ENCODE measurements around the gene TMEM53. TPM values are rescaled to one million over a fixed set of nuclear protein-coding genes. Genes with fewer than 3 reads are reported as not detected.

Gene TMEM53
- total RNA-seq, 2 donors from 2014 or later, result 2.6 to 2.8 TPM

DNA sequence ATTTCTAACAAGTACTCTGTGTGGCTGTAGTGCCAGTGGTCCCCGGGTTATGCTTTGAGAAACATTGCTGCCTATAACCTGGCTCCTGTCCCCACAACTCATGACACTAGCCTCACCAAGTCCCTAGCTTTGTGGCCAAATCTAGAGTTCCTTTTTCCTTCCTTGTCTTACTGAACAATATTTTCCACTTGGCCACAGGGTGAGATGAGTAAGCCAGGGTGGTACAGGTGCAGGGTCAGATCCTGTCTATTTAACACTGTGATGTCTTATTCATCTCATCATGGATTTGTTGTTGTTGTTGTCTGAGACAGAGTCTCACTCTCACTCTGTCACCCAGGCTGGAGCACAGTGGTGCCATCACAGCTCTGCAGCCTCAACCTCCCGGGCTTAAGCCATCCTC is 18.9 kb upstream of the TMEM53 start:
- no peaks in the 10 kb centered on the region for H3K9me3 ChIP-seq (ENCODE audit: control insufficient read depth, low read length, poor library complexity, severe bottlenecking)
- H3K27ac Mint-ChIP-seq, result no peak overlapping the region
- peaks cover 8% of the 10 kb centered on the region for H3K4me1 Mint-ChIP-seq
- DNase-seq, result no peak
- ATAC-seq, result no peak
- H3K27me3 Mint-ChIP-seq, result peaks cover 23% of the 10 kb centered on the region
- H3K4me3 Mint-ChIP-seq, result no peak overlapping the region
- peaks cover 6% of the 10 kb centered on the region for H3K36me3 Mint-ChIP-seq (ENCODE audit: low read depth)

DNA sequence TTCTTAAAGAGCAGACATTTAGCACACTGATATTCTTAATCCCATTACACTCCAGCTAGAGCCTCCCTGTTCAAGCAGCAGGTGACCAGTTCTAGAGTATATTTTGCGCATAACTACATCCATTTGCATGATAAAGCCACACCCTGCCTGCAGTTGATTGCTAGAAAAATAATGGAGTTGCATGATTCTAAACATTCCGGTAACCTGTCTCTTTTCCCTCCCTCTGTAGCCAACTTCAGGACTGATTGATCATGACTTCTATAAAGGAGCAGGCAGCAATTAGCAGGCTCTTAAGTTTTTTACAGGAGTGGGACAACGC is 15.1 kb upstream of the TMEM53 start:
- ATAC-seq, result no peak
- Mint-ChIP-seq H3K27ac (no peak overlapping the region), H3K27me3 (peaks cover 18% of the 10 kb centered on the region), H3K36me3 (ENCODE audit: low read depth) (peaks cover 6% of the 10 kb centered on the region), H3K4me3 (no peak overlapping the region), H3K4me1 (peaks cover 6% of the 10 kb centered on the region)
- no peaks in the 10 kb centered on the region for H3K9me3 ChIP-seq (ENCODE audit: control insufficient read depth, low read length, poor library complexity, severe bottlenecking)
- no peak for DNase-seq

DNA sequence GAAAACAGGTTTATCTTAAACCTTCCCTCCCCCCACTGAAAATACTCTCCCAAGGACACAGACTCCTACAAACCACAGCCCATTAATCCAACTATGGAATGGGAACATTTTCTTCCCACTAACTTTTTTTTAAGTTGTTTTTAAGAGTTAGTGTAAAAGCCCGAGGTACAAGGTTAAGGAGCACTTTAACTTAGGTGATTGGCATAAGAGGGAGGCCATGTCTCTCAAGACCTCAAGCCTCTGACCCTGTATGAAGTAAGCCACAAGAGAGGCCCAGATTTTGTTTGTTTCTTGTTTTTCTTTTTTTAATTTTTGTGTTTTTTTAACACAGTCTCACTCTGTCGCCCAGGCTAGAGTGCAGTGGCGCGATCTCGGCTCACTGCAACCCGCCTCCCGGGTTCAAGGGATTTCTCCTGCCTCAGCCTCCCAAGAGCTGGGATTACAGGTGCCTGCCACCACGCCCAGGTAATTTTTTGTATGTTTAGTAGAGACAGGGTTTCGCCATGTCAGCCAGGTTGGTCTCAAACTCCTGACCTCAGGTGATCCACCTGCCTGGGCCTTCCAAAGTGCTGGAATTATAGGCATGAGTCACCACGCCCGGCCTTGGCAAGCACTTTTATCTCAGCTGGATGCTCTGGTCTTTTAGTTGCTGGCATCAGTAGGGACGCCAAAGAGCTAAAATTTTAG is 14.6 kb upstream of the TMEM53 start:
- H3K27ac Mint-ChIP-seq, result no peak overlapping the region
- H3K36me3 Mint-ChIP-seq (ENCODE audit: low read depth), result peaks cover 6% of the 10 kb centered on the region
- ATAC-seq (no peak), DNase-seq (no peak)
- H3K4me1 Mint-ChIP-seq, result peaks cover 6% of the 10 kb centered on the region
- no peak overlapping the region for H3K4me3 Mint-ChIP-seq
- H3K9me3 ChIP-seq (ENCODE audit: control insufficient read depth, low read length, poor library complexity, severe bottlenecking), result no peaks in the 10 kb centered on the region
- peaks cover 18% of the 10 kb centered on the region for H3K27me3 Mint-ChIP-seq

DNA sequence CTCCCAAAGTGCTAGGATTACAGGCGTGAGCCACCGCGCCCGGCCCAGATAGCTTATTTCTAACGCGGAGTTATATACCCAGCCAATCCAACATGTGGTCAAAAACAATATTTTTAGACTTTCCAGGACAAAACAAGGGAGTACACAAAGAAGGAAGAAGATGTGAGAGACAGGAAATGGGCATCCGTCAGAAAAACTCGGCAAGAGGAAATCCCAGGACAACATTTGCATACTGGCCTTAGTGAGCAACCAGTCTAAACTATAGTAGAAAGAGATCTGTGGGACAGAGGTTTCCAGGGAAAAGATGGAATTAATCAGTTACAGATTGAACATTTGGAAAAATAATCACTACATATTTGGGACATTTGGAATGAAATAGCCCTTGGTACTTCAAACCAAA is 11.6 kb upstream of the TMEM53 start:
- no peaks in the 10 kb centered on the region for H3K36me3 Mint-ChIP-seq (ENCODE audit: low read depth)
- H3K27me3 Mint-ChIP-seq, result peaks cover 6% of the 10 kb centered on the region
- H3K4me3 Mint-ChIP-seq, result no peak overlapping the region
- DNase-seq, result no peak
- peaks cover 2% of the 10 kb centered on the region for H3K4me1 Mint-ChIP-seq
- no peak for ATAC-seq
- peak overlapping the region; percentile 39 for H3K27ac Mint-ChIP-seq
- H3K9me3 ChIP-seq (ENCODE audit: control insufficient read depth, low read length, poor library complexity, severe bottlenecking), result no peaks in the 10 kb centered on the region

DNA sequence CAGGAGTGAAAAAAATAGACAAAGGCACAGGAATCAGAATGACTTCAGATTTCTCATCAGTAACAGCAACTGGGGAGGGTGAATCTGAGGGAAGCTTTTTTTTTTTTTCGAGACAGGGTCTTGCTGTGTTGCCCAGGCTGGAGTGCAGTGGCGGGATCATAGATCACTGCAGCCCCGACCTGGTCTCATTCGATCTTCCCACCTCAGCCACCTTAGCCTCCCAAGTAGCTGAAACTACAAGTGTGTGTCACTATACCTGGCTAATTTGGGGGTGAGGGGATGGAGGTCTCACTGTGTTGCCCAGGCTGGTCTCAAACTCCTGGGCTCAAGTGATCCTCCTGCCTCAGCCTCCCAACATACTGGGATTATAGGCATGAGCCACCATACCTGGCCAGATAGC is 10.9 kb upstream of the TMEM53 start:
- H3K9me3 ChIP-seq (ENCODE audit: control insufficient read depth, low read length, poor library complexity, severe bottlenecking), result no peaks in the 10 kb centered on the region
- ATAC-seq, result no peak
- Mint-ChIP-seq H3K4me3 (no peak overlapping the region), H3K27ac (peak overlapping the region; percentile 39), H3K4me1 (peaks cover 2% of the 10 kb centered on the region), H3K36me3 (ENCODE audit: low read depth) (no peaks in the 10 kb centered on the region), H3K27me3 (peaks cover 6% of the 10 kb centered on the region)
- no peak for DNase-seq

DNA sequence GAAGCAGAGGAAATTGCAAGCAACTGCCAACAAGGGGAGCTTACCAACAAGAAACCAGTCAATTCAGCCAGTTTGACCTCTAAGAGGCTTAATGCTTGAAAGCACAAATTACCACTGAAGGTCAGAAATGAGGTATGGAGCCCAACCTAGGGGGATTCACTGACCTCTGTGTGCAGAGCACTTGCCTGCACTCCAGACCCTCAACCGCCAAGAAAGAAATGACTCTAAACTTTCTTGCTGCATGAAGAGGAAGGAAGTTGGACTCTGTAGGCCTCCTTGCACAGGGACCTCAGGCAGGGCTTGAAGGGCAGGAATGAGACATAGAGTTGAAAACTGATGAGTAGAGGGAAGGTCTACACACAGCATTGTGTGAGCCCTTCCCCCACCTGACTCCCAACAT is 10.2 kb upstream of the TMEM53 start:
- Mint-ChIP-seq H3K4me3 (no peak overlapping the region), H3K36me3 (ENCODE audit: low read depth) (peaks cover 2% of the 10 kb centered on the region), H3K27ac (no peak overlapping the region), H3K27me3 (peaks cover 6% of the 10 kb centered on the region), H3K4me1 (peaks cover 2% of the 10 kb centered on the region)
- DNase-seq (no peak), ATAC-seq (no peak)
- H3K9me3 ChIP-seq (ENCODE audit: control insufficient read depth, low read length, poor library complexity, severe bottlenecking), result no peaks in the 10 kb centered on the region

DNA sequence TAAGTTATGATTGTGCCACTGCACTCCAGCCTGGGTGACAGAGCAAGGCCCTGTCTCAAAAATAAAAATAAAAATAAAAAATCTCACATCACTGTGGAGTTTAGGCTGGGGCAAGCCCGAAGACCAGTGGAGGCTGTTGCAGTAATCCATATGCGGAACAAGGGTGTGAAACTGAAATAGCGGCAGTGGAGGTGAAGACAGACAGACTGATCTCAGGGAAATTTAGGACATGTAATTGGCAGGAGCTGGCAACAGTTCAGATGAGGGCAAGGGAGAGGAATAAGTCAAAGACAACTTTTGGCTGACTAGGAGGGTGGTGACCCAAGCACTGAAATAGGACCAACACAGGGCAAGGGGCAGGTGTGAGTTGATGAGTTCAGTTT is 8.6 kb upstream of the TMEM53 start:
- no peaks in the 10 kb centered on the region for H3K9me3 ChIP-seq (ENCODE audit: control insufficient read depth, low read length, poor library complexity, severe bottlenecking)
- ATAC-seq (no peak), DNase-seq (no peak)
- no peak overlapping the region for H3K27ac Mint-ChIP-seq
- no peak overlapping the region for H3K4me3 Mint-ChIP-seq
- H3K4me1 Mint-ChIP-seq, result peaks cover 2% of the 10 kb centered on the region
- peaks cover 2% of the 10 kb centered on the region for H3K36me3 Mint-ChIP-seq (ENCODE audit: low read depth)
- H3K27me3 Mint-ChIP-seq, result no peaks in the 10 kb centered on the region

DNA sequence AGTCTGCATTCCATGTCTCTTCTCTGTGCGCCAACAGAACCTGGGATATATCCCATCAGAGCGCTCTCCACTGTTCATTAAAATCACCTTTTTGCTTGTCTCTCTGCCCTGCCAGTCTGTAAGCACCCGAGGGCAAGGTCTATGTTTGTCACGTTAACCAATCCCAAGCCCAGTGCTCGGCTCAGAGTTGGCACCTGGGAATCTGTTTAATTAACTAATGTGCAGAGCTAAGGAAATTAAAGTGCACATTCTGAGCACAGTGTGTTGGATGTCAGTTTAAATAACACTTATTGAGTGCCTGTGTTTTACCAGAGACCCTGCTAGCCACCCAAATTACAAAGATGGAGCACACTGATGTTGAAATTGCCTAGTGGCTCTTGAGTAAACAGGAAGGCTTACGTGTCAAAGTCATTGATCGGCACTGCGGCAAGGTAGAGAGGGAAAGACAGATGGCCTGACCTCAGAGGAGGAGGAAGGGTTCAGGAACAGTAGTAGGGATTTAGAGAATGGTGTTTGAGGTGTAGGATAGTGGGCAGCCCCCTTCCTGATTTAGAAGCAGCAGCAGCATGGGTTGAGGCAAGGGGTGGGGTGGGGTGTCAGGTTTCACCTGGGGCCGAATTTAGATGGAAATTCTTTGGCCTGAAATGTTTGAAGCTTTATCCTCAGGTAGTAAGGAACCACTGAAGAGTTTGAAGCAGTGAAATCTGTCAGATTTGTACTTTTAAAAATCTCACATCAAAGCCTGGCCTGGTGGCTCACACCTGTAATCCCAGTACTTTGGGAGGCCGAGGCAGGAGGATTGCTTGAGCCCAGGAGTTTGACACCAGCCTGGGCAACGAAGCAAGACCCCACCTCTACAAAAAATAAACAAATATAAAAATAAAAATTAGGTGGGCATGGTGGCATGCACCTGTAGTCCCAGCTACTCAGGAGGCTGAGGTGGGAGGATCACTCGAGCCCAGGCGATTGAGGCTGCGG is 7.9 kb upstream of the TMEM53 start:
- ATAC-seq, result no peak
- Mint-ChIP-seq H3K36me3 (ENCODE audit: low read depth) (peaks cover 2% of the 10 kb centered on the region), H3K4me1 (peaks cover 2% of the 10 kb centered on the region), H3K4me3 (no peak overlapping the region), H3K27me3 (no peaks in the 10 kb centered on the region), H3K27ac (no peak overlapping the region)
- H3K9me3 ChIP-seq (ENCODE audit: control insufficient read depth, low read length, poor library complexity, severe bottlenecking), result no peaks in the 10 kb centered on the region
- DNase-seq, result no peak

DNA sequence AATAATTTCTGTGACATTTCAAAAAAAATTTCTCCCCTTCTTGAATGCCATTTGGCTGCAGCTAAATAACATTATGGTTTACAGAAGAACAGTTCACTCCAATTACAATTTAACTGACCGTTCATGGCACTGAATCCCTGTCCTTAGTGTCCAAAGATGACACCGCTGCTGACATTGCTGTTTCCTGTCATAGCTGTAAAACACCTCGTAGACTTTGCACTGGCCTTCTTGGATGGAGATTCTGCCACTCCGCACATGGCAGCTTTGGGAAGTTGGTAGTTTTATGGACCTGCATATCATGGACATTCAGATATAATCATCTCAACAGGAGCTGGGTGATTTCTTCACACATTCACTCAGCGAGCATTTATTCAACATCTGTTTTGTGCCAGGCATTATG is 5.2 kb upstream of the TMEM53 start:
- Mint-ChIP-seq H3K4me3 (no peak overlapping the region), H3K4me1 (peaks cover 7% of the 10 kb centered on the region), H3K36me3 (ENCODE audit: low read depth) (peaks cover 2% of the 10 kb centered on the region), H3K27ac (no peak overlapping the region), H3K27me3 (no peaks in the 10 kb centered on the region)
- DNase-seq (no peak), ATAC-seq (no peak)
- no peaks in the 10 kb centered on the region for H3K9me3 ChIP-seq (ENCODE audit: control insufficient read depth, low read length, poor library complexity, severe bottlenecking)

DNA sequence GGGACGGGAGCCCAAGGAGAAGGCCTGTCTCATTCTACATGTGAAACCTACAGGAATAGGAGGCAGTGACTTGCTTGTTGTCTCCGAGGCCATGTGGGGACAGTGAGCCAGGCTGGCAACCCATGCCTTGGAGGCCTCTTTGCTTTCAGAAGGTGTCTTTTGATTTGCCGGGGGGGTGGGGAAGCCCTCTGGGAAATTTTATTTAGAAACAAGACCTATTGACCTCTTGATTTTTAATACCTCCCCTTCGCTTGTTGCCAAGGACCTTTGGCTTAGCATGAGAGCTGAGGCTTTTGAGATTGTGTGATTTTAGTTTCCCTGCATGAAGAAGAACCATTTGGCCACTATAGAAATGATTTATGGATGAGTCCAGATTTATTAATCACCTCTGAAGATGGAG is 4.3 kb upstream of the TMEM53 start:
- H3K36me3 Mint-ChIP-seq (ENCODE audit: low read depth), result peaks cover 2% of the 10 kb centered on the region
- H3K4me3 Mint-ChIP-seq, result no peak overlapping the region
- no peaks in the 10 kb centered on the region for H3K9me3 ChIP-seq (ENCODE audit: control insufficient read depth, low read length, poor library complexity, severe bottlenecking)
- no peaks in the 10 kb centered on the region for H3K27me3 Mint-ChIP-seq
- H3K4me1 Mint-ChIP-seq, result peaks cover 7% of the 10 kb centered on the region
- no peak overlapping the region for H3K27ac Mint-ChIP-seq
- DNase-seq, result no peak
- no peak for ATAC-seq

DNA sequence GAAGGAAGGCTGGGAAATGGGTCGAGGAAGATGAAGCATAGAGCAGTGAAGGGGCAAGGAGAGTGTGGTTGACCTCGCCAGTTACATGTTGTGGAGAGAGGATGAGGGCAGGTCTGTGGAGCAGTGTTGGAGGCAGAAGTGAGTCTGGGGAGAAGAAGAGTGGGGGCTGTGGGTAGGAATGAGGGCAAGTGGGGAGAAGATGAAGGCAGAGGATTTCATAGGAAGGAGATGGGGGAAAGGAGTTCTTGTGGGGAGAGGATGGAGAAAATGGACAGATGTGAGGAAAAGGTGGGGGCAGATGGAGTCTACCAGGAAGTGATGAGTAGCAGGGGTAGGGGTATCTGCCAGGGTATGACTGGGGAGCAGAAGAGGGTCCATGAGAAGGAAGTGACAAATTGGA is 3.8 kb upstream of the TMEM53 start:
- H3K36me3 Mint-ChIP-seq (ENCODE audit: low read depth), result peaks cover 2% of the 10 kb centered on the region
- H3K27me3 Mint-ChIP-seq, result no peaks in the 10 kb centered on the region
- ATAC-seq (no peak), DNase-seq (no peak)
- no peak overlapping the region for H3K27ac Mint-ChIP-seq
- H3K9me3 ChIP-seq (ENCODE audit: control insufficient read depth, low read length, poor library complexity, severe bottlenecking), result no peaks in the 10 kb centered on the region
- H3K4me1 Mint-ChIP-seq, result peaks cover 7% of the 10 kb centered on the region
- no peak overlapping the region for H3K4me3 Mint-ChIP-seq

DNA sequence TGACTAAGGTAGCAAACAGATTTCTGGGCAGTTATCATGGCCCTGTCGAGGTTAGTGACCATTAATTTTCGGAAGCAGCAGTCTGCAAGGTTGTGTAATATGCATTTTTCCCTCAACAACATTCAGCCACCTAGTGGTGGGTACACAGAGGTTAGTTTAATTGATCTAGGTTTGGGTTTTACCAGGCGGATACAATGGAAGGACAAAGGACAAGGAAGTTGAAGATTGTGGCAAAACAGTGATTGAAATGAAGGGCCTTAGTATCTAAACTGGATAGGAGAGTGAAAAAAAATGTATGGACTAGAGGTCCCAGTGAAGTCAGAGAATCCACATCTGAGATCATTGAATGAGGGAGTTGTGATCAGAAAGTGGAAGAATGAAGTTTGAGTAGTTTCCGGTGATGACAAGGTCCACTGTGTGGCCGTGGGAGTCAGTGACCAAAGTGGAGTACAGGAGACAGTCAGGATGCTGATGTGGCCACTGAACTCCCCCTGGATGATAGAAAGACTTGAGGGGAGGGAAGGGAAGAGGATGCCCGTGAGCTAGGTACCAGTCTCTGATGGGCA is 3.0 kb upstream of the TMEM53 start:
- ATAC-seq (no peak), DNase-seq (no peak)
- Mint-ChIP-seq H3K27me3 (no peaks in the 10 kb centered on the region), H3K4me1 (peaks cover 8% of the 10 kb centered on the region), H3K36me3 (ENCODE audit: low read depth) (peaks cover 2% of the 10 kb centered on the region), H3K27ac (no peak overlapping the region), H3K4me3 (no peak overlapping the region)
- H3K9me3 ChIP-seq (ENCODE audit: control insufficient read depth, low read length, poor library complexity, severe bottlenecking), result no peaks in the 10 kb centered on the region

DNA sequence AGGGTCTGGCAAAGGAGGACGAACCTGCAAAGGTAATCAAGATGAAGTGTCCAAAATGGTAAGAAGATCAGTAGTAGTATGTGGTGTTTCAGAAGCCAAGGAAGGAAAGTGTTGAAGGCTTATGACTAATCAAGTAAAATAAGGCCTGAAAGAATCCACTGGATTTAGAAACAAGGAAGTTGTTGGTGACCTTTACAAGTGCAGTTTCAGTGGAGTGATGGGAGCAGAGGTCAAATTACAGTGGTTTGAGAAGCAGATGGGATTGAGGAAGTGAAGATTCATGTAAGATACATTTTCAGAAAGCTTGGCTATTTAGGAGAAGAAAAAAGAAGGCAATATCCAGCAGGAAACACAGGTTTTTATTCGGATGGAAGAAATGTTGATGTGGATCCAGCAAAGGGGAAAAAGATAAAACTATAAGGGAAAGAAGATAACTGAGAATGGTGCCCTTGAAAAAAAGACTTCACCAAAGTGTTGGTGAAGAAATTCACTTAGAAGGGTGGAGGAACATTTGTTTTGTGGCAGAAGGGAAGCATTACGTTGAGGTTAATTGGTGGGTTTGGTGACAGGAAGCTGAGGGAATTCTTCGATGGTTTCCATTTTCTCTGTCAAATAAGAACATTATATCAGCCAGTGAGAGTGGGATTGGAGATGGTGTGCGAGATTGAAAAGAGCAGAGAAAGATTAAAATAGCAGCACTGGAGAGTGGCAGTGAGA is 2.4 kb upstream of the TMEM53 start:
- no peak overlapping the region for H3K27ac Mint-ChIP-seq
- no peaks in the 10 kb centered on the region for H3K9me3 ChIP-seq (ENCODE audit: control insufficient read depth, low read length, poor library complexity, severe bottlenecking)
- ATAC-seq, result no peak
- H3K4me3 Mint-ChIP-seq, result no peak overlapping the region
- H3K27me3 Mint-ChIP-seq, result no peaks in the 10 kb centered on the region
- peaks cover 12% of the 10 kb centered on the region for H3K4me1 Mint-ChIP-seq
- no peak for DNase-seq
- H3K36me3 Mint-ChIP-seq (ENCODE audit: low read depth), result peaks cover 2% of the 10 kb centered on the region
